Gastroesophageal sphincter (tissue), 4 donors: ENCODE measurements around the gene BBOX1. TPM values are rescaled to one million over a fixed set of nuclear protein-coding genes. Genes with fewer than 3 reads are reported as not detected.

Source experiments
- ATAC-seq: fragments of 150-250 bp; one replicate; pipeline ENCODE4 v1.9.1; 2016; ENCODE audit warnings: mild to moderate bottlenecking, moderate library complexity
- H3K27ac ChIP-seq, 4 donors: fragments of 200-600 bp; sonication (generic) in 3 of 4; 1 replicate in 3 of 4; 2 replicates in 1 of 4; pipeline ENCODE4 v1.5.1; 2016 to 2019
- H3K27me3 ChIP-seq: fragments of 200-600 bp; sonication (generic); one replicate; pipeline ENCODE4 v1.5.1; 2019
- H3K36me3 ChIP-seq, 2 donors: fragments of 200-600 bp; sonication (generic); one replicate each; pipeline ENCODE4 v1.5.1; 2019; ENCODE audit warnings: control low read depth in 1 of 2
- H3K4me1 ChIP-seq, 3 donors: fragments of 200-600 bp; sonication (generic); 1 replicate in 2 of 3; 2 replicates in 1 of 3; pipeline ENCODE4 v1.5.1; 2016 to 2019; ENCODE audit warnings: control low read depth in 2 of 3
- H3K4me3 ChIP-seq, 2 donors: fragments of 200-600 bp; sonication (generic); one replicate each; pipeline ENCODE4 v1.5.1; 2019; ENCODE audit warnings: mild to moderate bottlenecking in 1 of 2, moderate library complexity in 1 of 2
- H3K9me3 ChIP-seq, 3 donors: fragments of 200-600 bp; sonication (generic); one replicate each; pipeline ENCODE4 v1.5.1; 2017 to 2019; ENCODE audit warnings: control low read depth in 2 of 3
- EP300 ChIP-seq: sonication (generic); formaldehyde crosslinking; IDR thresholded peaks from one replicate; pipeline ENCODE4 v1.6.1; 2017; ENCODE audit warnings: antibody characterized with exemption, mild to moderate bottlenecking
- POLR2A ChIP-seq, 2 donors: fragments of 450-650 bp; IDR thresholded peaks; one replicate each; pipeline ENCODE4 v1.6.1; 2017; ENCODE audit warnings: antibody characterized with exemption in 2 of 2, mild to moderate bottlenecking in 2 of 2, moderate library complexity in 1 of 2
- POLR2AphosphoS5 ChIP-seq: sonication (generic); formaldehyde crosslinking; IDR thresholded peaks from one replicate; pipeline ENCODE4 v1.6.1; 2017; ENCODE audit warnings: antibody characterized with exemption
- WGBS, 2 donors: methylation state at CpG; one replicate each; pipeline ENCODE4 v1.1.5; 2018; ENCODE audit warnings: low coverage in 1 of 2; 5-methylcytosine and 5-hydroxymethylcytosine counted together
- total RNA-seq, 4 donors: library from RNA; depleted of rRNA; stranded (reverse); fragments of >200 nt; gene quantifications; one replicate each; pipeline ENCODE4 v1.1.0, GENCODE V29; 2016
- TF ChIP-seq, protein P1 (sequence below), 4 experiments: fragments of 200-600 bp in 2 of 4; fragments of 450-650 bp in 2 of 4; sonication (generic) in 1 of 4; IDR thresholded peaks; one replicate each; pipeline ENCODE4 v1.5.1; 2017 to 2019; ENCODE audit warnings: antibody characterized with exemption in 4 of 4, mild to moderate bottlenecking in 2 of 4, moderate library complexity in 2 of 4

The BBOX1 gene
- total RNA-seq, 4 donors from 2014 or later, result 0.67 to 4.4 TPM; not detected in 2

DNA sequence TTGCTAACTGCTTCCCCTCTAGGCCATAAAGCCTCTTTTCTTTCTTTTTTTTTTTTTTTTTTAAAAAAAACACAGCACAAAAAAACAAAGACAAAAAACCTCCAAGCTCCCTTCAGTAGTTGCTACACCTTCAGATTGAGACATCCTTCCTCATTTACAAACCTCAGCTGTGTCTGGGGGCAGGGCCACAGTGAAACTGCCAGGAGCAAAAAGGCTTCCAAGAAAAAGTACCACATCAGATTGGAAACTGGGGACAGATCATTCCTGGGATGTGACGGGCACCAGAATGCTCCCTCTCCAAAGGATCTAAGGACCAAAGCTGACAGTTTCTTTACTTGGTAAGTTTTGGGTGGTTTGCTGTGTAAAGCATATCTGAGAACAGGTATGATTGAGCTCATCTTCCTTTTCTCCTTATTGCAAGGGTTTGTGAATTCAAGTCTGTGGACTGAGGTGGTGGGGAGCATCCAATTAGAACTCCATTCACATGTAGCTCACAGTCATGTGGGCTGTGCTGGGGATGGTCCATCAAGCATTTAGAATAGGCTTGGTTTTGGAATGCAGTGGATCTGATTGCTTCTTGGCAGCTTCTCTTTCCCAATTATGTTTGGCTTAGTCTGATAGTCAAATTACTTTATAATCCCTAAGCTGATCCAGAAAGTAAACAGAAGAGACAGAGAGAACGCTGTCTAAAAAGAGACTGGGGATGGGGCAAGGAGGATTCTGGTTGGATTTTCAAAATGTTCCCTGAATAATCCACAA lies 705 bp downstream of the BBOX1 start:
- H3K36me3 ChIP-seq, result no peaks in the 10 kb centered on the region
- ATAC-seq, result no peak
- 27 to 44% methylated on average over 2 of the region's 2 CpGs for WGBS, 2 donors
- H3K9me3 ChIP-seq, result peaks cover 0 to 4% (median 0%) of the 10 kb centered on the region in 3 donors
- no peak for TF ChIP-seq POLR2A (IDR thresholded peaks at IDR 0.05)
- TF ChIP-seq POLR2AphosphoS5, result no peak
- no peak for TF ChIP-seq EP300
- TF ChIP-seq, protein P1, sequence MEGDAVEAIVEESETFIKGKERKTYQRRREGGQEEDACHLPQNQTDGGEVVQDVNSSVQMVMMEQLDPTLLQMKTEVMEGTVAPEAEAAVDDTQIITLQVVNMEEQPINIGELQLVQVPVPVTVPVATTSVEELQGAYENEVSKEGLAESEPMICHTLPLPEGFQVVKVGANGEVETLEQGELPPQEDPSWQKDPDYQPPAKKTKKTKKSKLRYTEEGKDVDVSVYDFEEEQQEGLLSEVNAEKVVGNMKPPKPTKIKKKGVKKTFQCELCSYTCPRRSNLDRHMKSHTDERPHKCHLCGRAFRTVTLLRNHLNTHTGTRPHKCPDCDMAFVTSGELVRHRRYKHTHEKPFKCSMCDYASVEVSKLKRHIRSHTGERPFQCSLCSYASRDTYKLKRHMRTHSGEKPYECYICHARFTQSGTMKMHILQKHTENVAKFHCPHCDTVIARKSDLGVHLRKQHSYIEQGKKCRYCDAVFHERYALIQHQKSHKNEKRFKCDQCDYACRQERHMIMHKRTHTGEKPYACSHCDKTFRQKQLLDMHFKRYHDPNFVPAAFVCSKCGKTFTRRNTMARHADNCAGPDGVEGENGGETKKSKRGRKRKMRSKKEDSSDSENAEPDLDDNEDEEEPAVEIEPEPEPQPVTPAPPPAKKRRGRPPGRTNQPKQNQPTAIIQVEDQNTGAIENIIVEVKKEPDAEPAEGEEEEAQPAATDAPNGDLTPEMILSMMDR (IDR thresholded peaks at IDR 0.05), result no peak
- H3K27me3 ChIP-seq, result no peaks in the 10 kb centered on the region
- peak overlapping the region in 1 of 4 donors; percentile 25 for H3K27ac ChIP-seq
- H3K4me3 ChIP-seq, result no peak overlapping the region
- H3K4me1 ChIP-seq, result peaks cover 0 to 20% (median 17%) of the 10 kb centered on the region in 3 donors

DNA sequence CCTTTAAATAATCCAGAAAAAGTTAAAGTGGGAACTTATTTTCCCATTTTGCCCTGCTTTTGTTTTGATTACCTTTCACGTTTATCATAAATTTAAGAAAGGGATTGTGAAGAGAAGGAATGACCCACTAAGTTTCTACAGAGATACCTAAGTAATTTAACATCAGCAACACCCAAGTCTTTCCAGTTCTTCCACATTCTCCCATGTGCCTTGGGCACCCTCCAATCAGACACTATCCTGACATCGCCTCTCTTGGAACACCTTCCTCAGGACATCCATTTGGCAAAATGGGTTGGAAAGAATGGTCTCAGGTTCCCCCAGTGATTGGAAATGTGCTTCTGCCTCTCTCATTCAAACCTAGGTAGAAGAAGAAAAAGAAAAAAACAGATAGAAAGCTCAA lies 6.3 kb downstream of the BBOX1 start:
- H3K4me1 ChIP-seq, result peaks cover 0 to 2% (median under 1%) of the 10 kb centered on the region in 3 donors
- no peaks in the 10 kb centered on the region for H3K27me3 ChIP-seq

DNA sequence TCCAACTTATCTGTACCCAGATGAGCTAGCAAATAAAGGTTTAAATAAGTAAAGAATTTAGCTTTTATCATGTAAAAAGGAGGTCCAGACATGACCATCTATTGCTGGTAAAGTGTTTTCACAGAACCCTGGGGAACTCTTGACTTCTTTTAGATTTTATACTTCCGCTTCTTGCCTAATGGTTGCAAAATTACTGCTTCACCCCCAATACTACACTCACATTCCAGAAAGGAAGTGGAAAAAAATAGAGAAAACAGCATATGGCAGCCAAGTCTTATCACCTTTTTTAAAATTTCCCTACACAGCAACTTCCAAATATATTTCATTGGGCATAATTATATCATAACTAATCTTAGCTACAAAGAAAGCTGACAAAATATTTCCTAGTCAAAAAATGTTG lies 12.1 kb downstream of the BBOX1 start:
- no peaks in the 10 kb centered on the region for H3K4me1 ChIP-seq
- ATAC-seq, result no peak
- 70 to 77% methylated on average over 1 of the region's 1 CpG for WGBS, 2 donors
- TF ChIP-seq POLR2AphosphoS5, result no peak
- TF ChIP-seq POLR2A (IDR thresholded peaks at IDR 0.05), result no peak
- TF ChIP-seq, protein P1 (IDR thresholded peaks at IDR 0.05), result no peak
- H3K9me3 ChIP-seq, result no peaks in the 10 kb centered on the region
- H3K27ac ChIP-seq, result no peak overlapping the region
- no peaks in the 10 kb centered on the region for H3K36me3 ChIP-seq
- H3K4me3 ChIP-seq, result no peak overlapping the region
- H3K27me3 ChIP-seq, result no peaks in the 10 kb centered on the region

More for the DNA sequence above, 6.3 kb downstream of the BBOX1 start:
- no peak for ATAC-seq
- Histone ChIP-seq H3K36me3 (no peaks in the 10 kb centered on the region), H3K9me3 (no peaks in the 10 kb centered on the region), H3K27ac (no peak overlapping the region), H3K4me3 (no peak overlapping the region)
- WGBS, 2 donors, result 71 to 80% methylated on average over 1 to 2 of the region's 2 CpGs
- TF ChIP-seq POLR2A (IDR thresholded peaks at IDR 0.05), result no peak
- TF ChIP-seq POLR2AphosphoS5, result no peak
- TF ChIP-seq, protein P1 (IDR thresholded peaks at IDR 0.05), result no peak
- TF ChIP-seq EP300, result no peak

DNA sequence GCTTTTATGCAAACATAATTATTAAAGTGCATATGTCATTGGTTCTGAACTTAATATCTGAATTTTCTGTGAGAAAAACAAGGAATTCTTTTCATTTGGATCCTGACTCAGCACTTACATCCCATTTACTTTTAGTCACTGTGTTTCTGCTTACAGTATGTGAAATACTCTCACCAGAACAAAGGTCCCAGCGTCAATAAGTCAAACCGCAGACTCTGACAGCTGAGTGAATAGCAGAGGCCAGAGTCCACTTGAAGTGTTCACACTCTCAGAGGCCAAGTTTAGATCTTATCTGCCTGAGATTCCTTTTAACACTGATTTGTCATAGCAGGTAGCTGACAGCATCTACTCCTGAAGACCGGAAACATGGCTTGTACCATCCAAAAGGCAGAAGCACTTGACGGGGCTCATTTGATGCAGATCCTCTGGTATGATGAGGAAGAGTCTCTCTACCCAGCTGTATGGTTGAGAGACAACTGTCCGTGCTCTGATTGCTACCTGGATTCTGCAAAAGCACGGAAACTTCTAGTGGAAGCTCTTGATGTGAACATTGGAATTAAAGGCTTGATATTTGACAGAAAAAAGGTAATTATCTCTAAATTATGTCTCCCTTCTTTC lies 14.6 kb downstream of the BBOX1 start:
- no peaks in the 10 kb centered on the region for H3K4me1 ChIP-seq
- ATAC-seq, result no peak
- peaks cover 0 to 7% (median 0%) of the 10 kb centered on the region in 3 donors for H3K9me3 ChIP-seq
- H3K4me3 ChIP-seq, result no peak overlapping the region
- WGBS, 2 donors, result 77% methylated on average over 6 of the region's 6 CpGs; no CpG with 5 or more reads in 1 of the 2 donors
- H3K27me3 ChIP-seq, result no peaks in the 10 kb centered on the region
- TF ChIP-seq POLR2AphosphoS5 (no peak), POLR2A (IDR thresholded peaks at IDR 0.05) (no peak), EP300 (no peak)
- TF ChIP-seq, protein P1 (IDR thresholded peaks at IDR 0.05), result no peak
- no peaks in the 10 kb centered on the region for H3K36me3 ChIP-seq
- H3K27ac ChIP-seq, result no peak overlapping the region
